GM19467 (cell line): Measurements from ENCODE around the gene CRYL1.

ENCODE experiments used
- ATAC-seq: cut with Tn5 transposase; IDR thresholded peaks from one replicate; pipeline ENCODE4 v1.9.1; 2021; ENCODE audit warnings: mild to moderate bottlenecking, moderate library complexity; ENCODE audit not compliant: unreplicated experiment

CRYL1 gene

DNA sequence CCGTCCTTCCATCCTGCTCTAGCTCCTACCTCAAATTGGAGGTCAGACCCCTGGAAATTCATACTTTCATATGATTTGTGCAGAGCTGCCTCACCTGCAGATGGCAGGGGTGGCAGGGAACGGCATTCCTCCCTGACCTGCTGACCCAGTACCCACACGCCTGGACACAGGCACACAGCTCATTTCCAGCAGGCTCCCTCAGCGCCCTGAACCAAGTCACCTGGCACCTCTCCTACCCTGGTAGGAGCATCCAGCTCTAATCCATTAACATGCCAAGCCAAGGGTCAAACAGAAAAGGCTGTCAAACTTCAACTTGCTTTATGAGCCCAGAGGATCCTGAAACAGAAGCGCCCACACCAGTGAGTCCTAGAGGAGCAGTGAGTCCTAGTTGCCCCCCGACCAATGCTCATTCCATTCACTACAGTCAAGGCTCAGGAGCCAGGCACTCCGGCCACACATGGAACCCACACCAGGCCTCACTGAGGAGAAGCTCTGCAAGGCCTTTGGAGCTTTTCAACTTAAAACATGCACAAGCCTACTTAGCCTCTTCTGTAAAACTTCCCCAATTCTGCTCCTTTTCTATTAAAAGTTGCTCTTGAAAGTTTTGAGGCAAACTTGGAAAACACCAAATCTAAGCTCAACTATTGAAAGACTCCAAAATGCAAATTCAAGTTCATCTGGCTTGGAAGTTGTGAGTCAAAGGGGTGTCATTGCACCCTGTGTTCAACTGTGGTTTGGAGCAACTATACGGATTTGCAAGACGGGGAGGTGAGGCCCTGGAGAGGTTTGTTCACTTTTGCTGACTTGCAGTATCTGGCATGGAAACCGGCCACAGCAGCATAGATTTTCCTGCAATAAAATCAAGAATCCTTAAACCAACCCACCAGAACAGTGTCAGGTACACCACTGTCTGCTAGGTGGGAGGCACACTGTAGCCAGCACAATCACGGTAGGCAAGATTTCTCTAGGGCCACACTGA lies 96.7 kb downstream of the CRYL1 start:
- no peak for ATAC-seq

DNA sequence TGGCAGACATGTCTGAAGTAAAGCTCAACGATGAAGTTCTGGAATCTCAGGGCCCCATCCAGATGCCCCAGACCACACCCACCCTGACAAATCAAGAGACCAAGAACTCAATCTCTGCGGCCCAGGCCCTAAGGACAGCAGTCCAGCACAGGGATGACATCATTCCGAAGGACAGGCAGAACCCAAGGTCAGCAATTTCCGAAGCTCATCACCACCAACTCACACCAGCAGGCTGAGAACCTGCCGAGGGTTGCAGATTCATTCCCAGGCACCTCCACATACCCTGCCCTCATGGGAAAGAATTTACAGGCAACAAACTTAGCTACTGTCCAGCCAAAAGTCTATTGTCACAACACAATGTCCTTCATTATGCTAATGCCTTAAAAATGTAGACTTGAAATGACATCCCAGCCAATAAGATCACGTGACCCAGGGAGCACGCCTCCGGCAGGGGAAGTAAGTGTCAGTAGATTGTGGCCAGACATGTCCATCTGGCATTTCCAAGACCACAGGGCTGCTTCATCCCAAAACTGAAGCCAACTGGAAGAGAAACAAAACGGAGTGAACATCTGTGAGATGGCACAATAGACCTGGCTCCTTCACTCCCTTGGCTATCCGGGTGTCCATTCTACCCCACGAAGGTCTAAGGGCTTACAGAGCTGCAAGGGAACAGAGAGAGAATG lies 98.8 kb downstream of the CRYL1 start:
- ATAC-seq = no peak

- ATAC-seq = peak; percentile 77
Measured at GRCh38 chr13:20425819-20426219, 99.8 kb downstream of the CRYL1 start.

DNA sequence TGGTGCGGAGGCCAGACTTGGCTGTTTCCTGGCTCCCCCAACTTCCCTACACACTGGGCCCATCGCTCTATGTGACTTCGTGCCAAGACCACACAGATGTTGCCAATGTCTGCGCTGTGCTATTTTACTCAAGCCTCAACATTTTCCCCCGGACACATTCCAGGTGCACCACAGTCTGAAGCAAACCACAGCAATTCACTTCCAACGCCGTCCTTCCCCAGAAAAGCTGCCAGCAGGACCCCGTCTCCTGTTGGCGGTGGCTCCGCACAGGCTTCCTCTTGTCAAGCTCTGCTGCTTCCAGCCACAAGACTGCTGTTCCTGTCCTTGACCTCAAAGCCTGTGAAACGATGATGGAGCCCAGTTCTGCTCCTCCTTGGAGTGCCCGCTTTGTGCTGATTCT lies 100.7 kb downstream of the CRYL1 start:
- ATAC-seq = no peak

DNA sequence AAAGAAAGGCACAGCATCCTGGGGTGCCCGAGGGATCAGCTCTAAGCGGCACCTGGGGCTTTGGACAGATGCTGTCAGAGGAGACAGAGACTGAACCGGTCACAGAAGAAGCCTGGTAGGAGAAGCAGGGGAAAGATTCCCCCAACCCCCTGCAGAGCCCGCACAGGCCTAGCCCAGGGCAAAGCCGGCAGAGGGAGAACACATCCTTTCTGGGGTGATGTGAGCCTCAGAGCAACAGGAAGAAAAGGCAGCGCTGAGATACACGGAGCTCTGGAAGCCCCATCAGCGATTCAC lies 101.2 kb downstream of the CRYL1 start:
- ATAC-seq = no peak

DNA sequence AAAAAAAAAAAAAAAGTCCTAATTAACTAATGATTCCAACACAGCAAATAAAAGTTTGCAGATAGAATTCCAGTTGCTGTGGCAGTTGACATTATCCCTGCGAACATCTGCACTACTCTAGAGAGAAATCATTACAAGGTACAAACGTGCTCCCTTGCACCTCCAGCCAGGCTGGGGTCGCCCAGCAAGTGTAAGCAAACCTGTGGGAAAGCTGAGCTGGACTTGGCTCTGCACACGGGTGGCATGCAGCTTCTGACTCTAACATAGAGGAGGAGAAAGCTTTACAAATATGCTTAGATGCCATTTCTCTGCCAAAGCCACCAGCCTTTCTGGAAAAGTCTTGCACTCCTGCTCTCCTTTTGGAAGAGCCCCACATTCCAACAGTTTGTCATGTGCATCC lies 103.3 kb downstream of the CRYL1 start:
- ATAC-seq = no peak

GRCh38 chr13:20420938-20421337 lies 104.7 kb downstream of the CRYL1 start:
- no peak for ATAC-seq

DNA sequence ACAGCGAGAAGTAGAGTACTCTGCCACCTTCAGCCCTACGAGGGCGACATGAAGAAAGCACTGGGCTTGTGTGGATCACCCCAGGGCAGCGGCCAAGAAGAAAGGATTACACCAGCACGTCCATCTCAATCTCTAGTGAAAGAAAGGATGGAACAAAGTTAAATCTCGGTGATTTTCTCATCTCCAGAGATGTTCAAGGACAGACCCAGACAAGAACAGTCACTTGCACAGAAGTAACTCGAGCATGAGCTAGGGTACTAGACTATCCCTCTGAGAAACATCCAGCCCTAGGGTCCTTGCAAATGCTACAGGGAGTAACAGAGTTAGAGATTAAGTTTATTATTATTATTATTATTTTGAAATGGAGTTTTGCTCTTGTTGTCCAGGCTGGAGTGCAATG lies 106.7 kb downstream of the CRYL1 start:
- no peak for ATAC-seq

GRCh38 chr13:20416223-20416745 lies 109.4 kb downstream of the CRYL1 start:
- no peak for ATAC-seq

DNA sequence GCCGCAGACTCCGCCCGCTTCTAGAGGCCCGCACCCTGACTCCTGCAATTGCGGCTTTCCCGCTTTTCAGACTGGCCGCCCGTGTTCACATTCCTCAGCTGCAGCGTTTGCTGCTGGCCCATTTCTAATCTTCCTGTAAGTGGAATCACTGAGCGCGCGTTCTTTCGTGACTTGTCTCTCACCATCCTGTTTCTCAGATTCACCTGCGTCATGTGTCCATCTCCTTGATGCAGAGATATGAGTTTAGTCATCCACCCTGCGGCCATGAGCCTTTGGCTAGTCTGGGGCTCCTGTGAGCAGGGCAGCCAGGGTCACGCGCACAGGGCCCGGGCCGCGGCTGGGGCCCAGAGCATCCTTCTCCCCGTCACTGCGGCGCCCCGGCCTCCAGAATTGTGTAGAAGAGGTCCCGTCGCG lies 110.0 kb downstream of the CRYL1 start:
- ATAC-seq = no peak

DNA sequence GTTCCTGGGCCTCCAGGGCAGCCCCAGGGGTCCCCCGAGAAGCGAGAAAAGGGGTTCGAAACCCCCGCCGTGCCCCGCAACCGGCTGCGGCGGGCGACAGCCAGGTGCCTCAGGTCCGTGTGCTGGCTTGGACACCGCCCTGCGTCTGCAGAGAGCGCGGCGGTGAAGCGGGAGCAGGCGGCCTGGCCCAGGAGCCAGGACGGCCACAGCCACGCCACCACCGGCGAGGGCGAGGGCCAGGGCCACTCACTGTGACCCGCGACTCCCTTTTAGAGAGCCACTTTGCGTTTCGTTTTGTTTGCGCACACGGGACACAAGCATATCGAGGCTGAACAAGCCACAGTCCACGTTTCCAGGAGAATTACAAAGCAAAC lies 110.4 kb downstream of the CRYL1 start:
- no peak for ATAC-seq

DNA sequence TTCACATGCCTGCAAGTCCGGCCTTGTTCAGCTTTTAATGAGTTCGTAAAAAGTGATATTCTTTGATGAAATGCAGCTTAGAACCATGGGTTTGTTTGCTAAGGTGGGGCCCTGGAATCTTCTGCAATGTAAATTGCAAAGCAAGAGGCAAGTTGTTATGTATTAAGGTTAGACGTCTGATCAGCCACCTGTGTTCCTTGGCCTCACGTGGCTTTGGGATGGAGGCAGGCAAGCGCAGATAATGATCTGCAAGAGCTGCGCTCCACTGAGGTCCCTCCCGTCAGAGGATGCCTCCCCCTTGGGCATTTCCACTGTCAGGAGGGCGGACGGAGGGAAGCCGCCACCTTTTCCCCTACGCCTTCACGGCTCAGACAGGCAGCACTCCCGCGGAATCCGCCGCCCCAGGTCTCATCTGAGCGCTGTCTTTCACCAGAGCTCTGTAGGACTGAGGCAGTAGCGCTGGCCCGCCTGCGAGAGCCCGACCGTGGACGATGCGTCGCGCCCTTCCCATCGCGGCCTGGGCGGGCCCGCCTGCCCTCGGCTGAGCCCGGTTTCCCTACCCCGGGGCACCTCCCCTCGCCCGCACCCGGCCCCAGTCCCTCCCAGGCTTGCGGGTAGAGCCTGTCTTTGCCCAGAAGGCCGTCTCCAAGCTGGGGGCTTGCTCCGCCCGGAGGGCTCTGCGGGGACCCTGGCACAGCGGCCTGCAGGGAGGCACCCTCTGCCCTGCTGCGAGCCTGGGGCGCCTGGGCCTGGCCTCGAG lies 110.9 kb downstream of the CRYL1 start:
- ATAC-seq = no peak

- no peak for ATAC-seq
Measured at GRCh38 chr13:20412691-20413355, 112.8 kb downstream of the CRYL1 start.

GRCh38 chr13:20411638-20412342 lies 113.9 kb downstream of the CRYL1 start:
- peak; percentile 86 for ATAC-seq

- ATAC-seq = no peak
Measured at GRCh38 chr13:20410726-20411125, 114.9 kb downstream of the CRYL1 start.

DNA sequence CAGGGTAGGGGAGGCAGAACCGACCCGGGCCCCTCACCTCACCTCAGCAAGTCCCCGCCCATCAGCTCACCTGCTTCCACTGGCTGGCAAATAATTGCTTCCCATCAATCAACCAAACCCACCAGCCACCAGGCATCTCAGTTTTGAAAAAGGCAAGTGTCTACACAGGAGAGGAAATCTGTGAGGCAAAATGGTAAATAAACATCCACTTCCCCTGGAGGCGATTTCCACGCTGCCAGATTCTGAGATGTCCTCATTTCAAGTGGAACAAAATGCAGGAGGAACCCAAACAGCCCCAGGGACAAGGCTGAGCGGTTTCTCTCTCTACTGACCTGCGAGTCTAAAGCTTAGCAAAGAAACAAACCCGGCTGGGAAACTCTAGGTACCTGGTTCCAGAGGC lies 117.5 kb downstream of the CRYL1 start:
- ATAC-seq = no peak

DNA sequence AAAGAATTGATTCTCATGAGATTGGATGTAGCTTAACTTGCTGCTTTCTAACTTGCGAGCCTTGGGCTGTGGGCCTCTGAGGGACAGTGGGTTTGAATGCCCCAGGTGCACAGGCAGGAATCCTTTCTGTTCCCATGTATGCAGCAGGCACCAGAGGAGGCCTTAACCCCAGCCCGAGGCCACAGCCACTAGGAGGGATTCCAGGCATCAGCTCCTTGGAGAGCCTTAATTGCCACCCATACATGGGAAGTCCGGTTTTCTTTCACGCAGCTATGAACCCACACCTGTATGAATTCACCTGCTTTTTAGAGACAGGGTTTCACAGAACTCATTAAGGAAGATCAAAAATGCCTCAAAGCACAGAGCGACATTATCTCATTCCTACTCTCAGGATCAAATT lies 117.9 kb downstream of the CRYL1 start:
- no peak for ATAC-seq

DNA sequence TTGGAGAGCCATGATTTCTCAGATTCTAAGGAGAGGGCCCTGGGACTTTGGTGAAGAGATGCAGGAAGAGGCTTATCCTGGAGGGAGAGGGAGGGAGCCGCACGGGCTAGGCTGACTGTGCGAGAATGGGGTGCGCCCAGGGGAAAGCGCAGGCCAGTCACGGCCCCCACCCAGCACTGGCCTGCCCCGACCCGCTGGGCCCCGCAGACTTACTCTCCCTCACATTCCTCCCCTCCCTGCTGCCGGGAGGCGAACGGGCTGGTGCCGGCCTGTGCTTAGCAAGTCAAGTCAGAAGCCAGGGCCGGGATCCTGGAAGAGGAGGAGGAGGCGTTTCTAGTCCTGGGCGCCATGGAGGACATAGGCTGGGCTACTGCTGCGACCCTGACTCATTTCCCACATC lies 120.0 kb downstream of the CRYL1 start:
- ATAC-seq = no peak

DNA sequence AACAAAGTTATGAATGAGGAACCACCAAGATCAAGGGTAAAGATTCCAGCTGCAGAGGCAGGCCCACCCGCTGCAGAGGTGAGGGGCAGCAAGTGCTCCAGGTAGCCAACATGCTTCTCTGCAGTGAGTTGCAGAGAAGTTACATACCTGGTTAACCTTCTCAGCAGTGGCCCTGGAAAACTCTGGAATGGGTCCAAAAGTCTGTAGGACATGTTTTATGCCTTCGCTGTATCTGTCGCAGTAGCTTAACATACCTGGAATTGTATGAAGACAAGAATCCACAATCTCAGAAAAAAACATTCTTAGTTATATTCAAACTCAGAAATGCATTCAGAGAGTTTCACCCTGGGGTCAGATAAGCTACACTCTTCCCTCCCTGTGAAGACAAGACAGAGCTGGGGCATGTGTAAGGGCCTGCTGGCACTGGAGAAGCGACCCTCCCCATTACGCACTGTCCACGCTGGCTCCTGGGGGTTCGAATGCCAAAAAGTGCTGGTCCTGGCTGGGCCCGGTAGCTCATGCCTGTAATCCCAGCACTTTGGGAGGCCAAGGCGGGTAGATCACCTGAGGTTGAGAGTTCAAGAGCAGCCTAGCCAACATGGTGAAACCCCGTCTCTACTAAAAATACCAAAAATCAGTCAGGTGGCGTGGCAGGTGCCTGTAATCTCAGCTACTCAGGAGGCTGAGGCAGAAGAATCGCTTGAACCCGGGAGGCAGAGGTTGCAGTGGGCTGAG lies 121.0 kb downstream of the CRYL1 start:
- ATAC-seq = no peak

- no peak for ATAC-seq
Measured at GRCh38 chr13:20403826-20404225, 121.8 kb downstream of the CRYL1 start.
